ENCODE data around the gene ABCC9.
"Not testable (repeated sequence)": the region's sequence is repeated elsewhere in the genome, so short reads cannot be mapped to it uniquely, and the experiment has no call there.

ABCC9 gene

DNA sequence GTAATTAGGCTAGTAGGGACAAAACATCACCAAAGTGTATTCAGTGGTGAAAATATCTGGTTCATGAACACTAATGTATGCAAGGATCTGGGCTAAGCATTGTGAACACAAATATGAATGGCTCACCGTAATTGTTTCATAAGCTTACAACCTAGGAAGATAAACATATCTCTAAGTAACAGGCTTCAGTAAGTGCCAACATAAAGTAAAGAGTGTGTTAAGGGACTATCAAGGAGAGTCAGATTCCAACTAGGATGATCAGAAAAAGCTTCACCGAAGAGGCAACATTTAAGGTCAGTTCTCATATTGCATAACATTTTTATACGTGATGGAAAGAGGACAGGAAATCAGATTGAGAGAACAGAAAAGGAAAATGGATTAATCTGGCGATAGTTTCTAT, 29.4 kb downstream of the ABCC9 start:
- Mint-ChIP-seq H3K36me3 (ENCODE audit: low read depth) (no peaks in the 10 kb centered on the region), H3K4me3 (no peak overlapping the region), H3K9me3 (no peaks in the 10 kb centered on the region), H3K27ac (no peak overlapping the region), H3K27me3 (no peaks in the 10 kb centered on the region), H3K4me1 (ENCODE audit: low read depth) (peaks cover 2% of the 10 kb centered on the region)
- no peak for DNase-seq

DNA sequence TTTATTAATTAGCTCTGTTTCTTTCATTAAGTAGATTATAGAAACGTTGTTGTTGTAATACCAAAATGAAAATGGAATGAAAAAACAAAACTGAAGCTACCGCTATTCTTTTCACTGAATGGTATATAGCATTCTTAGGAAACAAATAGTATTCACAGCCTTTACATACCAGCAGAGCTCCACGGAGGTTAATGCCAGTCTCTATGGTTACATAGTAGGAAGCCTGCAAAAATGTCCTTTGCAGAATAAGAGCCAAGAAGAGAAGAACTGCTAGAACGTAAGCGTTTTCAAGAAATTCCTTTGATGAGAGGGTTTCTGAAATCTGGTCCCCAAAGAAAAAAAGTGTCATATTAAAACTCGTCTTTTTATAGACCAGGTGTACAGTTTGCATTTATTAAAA, 30.6 kb downstream of the ABCC9 start:
- no peaks in the 10 kb centered on the region for H3K36me3 Mint-ChIP-seq (ENCODE audit: low read depth)
- H3K4me3 Mint-ChIP-seq, result no peak overlapping the region
- H3K9me3 Mint-ChIP-seq, result no peaks in the 10 kb centered on the region
- H3K27me3 Mint-ChIP-seq, result no peaks in the 10 kb centered on the region
- H3K4me1 Mint-ChIP-seq (ENCODE audit: low read depth), result peaks cover 2% of the 10 kb centered on the region
- H3K27ac Mint-ChIP-seq, result no peak overlapping the region
- no peak for DNase-seq

GRCh38 chr12:21907948-21908837, 33.0 kb downstream of the ABCC9 start:
- Mint-ChIP-seq H3K4me3 (no peak overlapping the region), H3K4me1 (ENCODE audit: low read depth) (no peaks in the 10 kb centered on the region), H3K36me3 (ENCODE audit: low read depth) (no peaks in the 10 kb centered on the region), H3K27me3 (no peaks in the 10 kb centered on the region), H3K9me3 (peaks cover 2% of the 10 kb centered on the region), H3K27ac (no peak overlapping the region)
- DNase-seq, result no peak

DNA sequence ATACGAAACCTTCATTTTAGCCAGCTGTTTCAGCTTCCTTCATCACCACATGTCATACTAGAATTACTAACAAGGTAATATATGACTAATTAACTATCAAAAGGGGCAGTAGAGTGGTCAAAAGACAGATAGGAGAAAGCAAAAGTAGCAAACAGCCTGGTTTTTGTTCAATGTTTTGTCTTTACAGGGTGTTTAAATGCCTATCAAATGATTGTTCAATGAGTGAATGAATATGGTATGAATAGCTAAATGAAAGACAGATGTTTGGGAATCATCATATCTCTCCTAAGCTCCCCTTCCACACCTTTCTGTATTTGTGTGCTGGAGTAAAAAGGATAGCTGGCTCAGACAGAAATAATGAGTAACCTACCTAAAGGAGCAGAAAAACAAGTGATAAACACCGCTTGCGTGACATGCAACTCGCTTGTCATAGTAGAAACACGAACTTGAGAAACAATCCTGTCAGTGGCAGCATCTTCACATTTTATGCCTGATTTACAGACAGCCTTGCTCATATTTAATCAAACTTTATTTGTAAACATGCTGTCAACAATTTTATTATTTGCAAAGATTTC, 34.2 kb downstream of the ABCC9 start:
- H3K4me3 Mint-ChIP-seq, result no peak overlapping the region
- DNase-seq, result no peak
- H3K27me3 Mint-ChIP-seq, result no peaks in the 10 kb centered on the region
- H3K36me3 Mint-ChIP-seq (ENCODE audit: low read depth), result no peaks in the 10 kb centered on the region
- H3K9me3 Mint-ChIP-seq, result peaks cover 2% of the 10 kb centered on the region
- no peaks in the 10 kb centered on the region for H3K4me1 Mint-ChIP-seq (ENCODE audit: low read depth)
- no peak overlapping the region for H3K27ac Mint-ChIP-seq

DNA sequence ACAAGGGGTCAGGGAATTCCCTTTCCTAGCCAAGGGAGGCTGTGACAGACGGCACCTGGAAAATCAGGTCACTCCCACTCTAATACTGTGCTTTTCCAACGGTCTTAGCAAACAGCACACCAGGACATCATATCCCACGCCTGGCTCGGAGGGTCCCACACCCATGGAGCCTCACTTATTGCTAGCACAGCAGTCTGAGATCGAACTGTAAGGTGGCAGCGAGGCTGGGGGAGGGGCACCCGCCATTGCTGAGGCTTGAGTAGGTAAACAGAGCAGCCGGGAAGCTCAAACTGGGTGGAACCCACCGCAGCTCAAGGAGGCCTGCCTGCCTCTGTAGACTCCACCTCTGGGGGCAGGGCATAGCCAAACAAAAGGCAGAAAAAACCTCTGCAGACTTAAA, 41.7 kb downstream of the ABCC9 start:
- H3K4me3 Mint-ChIP-seq; H3K4me1 Mint-ChIP-seq (ENCODE audit: low read depth): not testable (repeated sequence)

DNA sequence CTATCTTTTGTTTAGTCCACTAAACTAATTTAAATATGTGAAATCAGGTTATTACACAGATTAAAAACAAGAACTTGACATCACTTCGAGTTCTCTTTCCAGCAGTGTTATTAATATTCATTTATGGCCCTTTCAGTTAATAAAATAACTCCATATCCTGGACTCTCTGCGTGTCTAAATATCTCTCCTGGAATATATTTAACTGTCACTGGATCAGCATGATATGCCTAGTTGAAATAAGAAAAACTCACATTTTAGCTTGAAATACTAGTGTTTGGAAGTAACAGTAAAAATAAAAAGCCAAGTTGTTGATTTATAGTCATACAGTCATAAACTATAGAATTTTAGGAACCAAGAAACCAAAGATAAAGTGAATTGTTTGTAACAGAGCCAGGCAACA, 45.6 kb downstream of the ABCC9 start:
- Mint-ChIP-seq H3K27ac (no peak overlapping the region), H3K36me3 (ENCODE audit: low read depth) (no peaks in the 10 kb centered on the region), H3K4me1 (ENCODE audit: low read depth) (no peaks in the 10 kb centered on the region), H3K9me3 (no peaks in the 10 kb centered on the region), H3K4me3 (no peak overlapping the region), H3K27me3 (peaks cover 7% of the 10 kb centered on the region)
- DNase-seq, result no peak

More for the DNA sequence above, 41.7 kb downstream of the ABCC9 start:
- not testable (repeated sequence) for DNase-seq; H3K27ac Mint-ChIP-seq; H3K9me3 Mint-ChIP-seq; H3K27me3 Mint-ChIP-seq; H3K36me3 Mint-ChIP-seq (ENCODE audit: low read depth)

DNA sequence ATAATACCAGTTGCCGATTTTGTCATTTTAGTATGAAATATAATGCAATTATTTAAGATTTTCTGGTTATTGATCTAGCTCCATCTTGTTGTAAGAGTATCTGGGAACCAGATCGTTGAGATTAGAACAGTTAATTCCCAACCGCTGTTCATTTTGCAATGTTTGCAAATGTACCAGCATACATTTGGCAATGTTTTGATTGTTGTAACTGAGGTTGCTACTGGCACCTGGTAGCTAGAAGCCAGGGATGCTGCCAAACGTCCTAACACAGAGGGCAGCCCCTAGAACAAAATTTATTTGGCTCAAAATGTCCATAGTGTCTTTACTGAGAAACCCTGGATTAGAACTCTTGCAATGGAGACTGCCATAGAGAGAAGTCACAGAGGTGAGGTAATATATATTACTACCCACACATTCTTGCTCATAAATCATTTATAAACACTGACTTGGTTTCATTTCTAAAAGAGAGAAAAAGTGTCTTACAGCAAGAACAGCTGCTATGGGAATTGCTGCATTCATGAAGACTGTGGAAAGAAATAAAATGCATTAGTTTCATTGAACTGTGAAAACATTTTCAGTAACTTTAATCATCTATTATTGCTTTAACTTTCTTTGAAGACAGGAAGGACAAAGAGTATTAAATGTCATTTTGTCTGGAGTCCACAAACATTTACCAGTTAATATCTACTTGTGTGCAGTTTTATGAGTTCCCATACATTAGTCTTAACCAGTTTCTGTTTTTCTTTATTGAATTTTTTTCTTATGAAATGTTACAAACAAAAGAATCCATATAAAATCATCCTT, 46.2 kb downstream of the ABCC9 start:
- peaks cover 7% of the 10 kb centered on the region for H3K27me3 Mint-ChIP-seq
- H3K36me3 Mint-ChIP-seq (ENCODE audit: low read depth), result no peaks in the 10 kb centered on the region
- H3K9me3 Mint-ChIP-seq, result no peaks in the 10 kb centered on the region
- no peaks in the 10 kb centered on the region for H3K4me1 Mint-ChIP-seq (ENCODE audit: low read depth)
- no peak overlapping the region for H3K27ac Mint-ChIP-seq
- no peak overlapping the region for H3K4me3 Mint-ChIP-seq
- no peak for DNase-seq

- Mint-ChIP-seq H3K27me3 (peaks cover 7% of the 10 kb centered on the region), H3K4me1 (ENCODE audit: low read depth) (no peaks in the 10 kb centered on the region), H3K27ac (no peak overlapping the region), H3K4me3 (no peak overlapping the region), H3K9me3 (no peaks in the 10 kb centered on the region), H3K36me3 (ENCODE audit: low read depth) (no peaks in the 10 kb centered on the region)
- no peak for DNase-seq
Observed at GRCh38 chr12:21893924-21894323, 47.3 kb downstream of the ABCC9 start.

- Mint-ChIP-seq H3K4me3 (no peak overlapping the region), H3K27me3 (peaks cover 7% of the 10 kb centered on the region), H3K36me3 (ENCODE audit: low read depth) (no peaks in the 10 kb centered on the region), H3K27ac (no peak overlapping the region), H3K4me1 (ENCODE audit: low read depth) (no peaks in the 10 kb centered on the region), H3K9me3 (no peaks in the 10 kb centered on the region)
- DNase-seq, result no peak
Observed at GRCh38 chr12:21892341-21892740, 48.9 kb downstream of the ABCC9 start.

GRCh38 chr12:21891751-21892217, 49.4 kb downstream of the ABCC9 start:
- Mint-ChIP-seq H3K27ac (no peak overlapping the region), H3K9me3 (no peaks in the 10 kb centered on the region), H3K36me3 (ENCODE audit: low read depth) (no peaks in the 10 kb centered on the region), H3K27me3 (peaks cover 7% of the 10 kb centered on the region), H3K4me1 (ENCODE audit: low read depth) (no peaks in the 10 kb centered on the region), H3K4me3 (no peak overlapping the region)
- no peak for DNase-seq

DNA sequence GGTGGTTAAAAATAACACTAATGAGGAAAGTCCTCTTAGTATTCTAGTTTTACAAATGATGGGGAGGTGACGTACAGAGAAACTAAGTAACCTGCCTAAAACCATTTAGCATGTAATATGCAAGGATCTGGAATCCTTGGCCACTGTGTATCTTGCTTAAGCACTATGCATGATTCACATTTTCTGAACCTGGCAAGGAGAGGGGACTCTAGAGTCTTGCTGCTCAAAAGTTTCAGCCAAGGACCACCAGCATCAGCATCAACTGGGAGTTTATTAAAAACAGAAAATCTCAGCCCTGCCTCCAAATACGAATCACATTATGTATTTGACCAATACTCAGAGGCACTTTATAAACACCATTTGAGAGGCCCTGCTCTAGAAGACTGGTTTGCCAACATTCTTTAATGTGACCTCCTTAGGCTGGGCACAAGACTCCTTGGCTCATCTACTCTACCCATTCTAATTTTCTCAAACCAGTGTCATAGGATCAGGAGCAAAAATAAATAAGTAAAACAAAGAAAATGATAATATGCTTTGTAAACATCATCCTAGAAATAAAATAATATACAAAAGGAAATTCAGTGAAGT, 52.9 kb downstream of the ABCC9 start:
- Mint-ChIP-seq H3K9me3 (no peaks in the 10 kb centered on the region), H3K27me3 (peaks cover 14% of the 10 kb centered on the region), H3K4me3 (no peak overlapping the region), H3K27ac (no peak overlapping the region), H3K4me1 (ENCODE audit: low read depth) (no peaks in the 10 kb centered on the region), H3K36me3 (ENCODE audit: low read depth) (no peaks in the 10 kb centered on the region)
- no peak for DNase-seq

- H3K27me3 Mint-ChIP-seq, result peaks cover 13% of the 10 kb centered on the region
Observed at GRCh38 chr12:21884936-21885335, 56.3 kb downstream of the ABCC9 start.

DNA sequence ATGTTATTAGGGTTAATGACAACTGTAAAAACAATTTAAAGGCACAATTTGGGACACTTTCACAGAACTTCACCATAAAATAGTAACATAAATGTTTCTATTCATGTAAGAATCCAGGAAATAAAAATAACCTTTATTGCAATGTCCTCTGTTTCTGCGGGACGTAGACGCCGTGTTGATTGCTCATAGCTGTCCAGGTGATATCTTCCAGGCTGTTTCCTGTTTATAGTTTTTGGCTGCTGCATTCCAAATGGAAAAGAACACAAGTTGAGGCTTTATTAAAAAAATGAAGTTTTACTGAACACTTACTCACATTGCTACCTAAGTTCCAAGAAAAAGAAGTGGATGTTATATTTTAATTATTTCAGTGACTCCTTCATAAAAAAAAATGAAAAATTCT, 58.6 kb downstream of the ABCC9 start:
- DNase-seq, result no peak
- peaks cover 13% of the 10 kb centered on the region for H3K27me3 Mint-ChIP-seq
- H3K4me1 Mint-ChIP-seq (ENCODE audit: low read depth), result no peaks in the 10 kb centered on the region
- no peak overlapping the region for H3K27ac Mint-ChIP-seq
- no peak overlapping the region for H3K4me3 Mint-ChIP-seq
- H3K9me3 Mint-ChIP-seq, result no peaks in the 10 kb centered on the region
- H3K36me3 Mint-ChIP-seq (ENCODE audit: low read depth), result no peaks in the 10 kb centered on the region

More at GRCh38 chr12:21884936-21885335, 56.3 kb downstream of the ABCC9 start:
- Mint-ChIP-seq H3K36me3 (ENCODE audit: low read depth) (no peaks in the 10 kb centered on the region), H3K27ac (no peak overlapping the region), H3K4me1 (ENCODE audit: low read depth) (no peaks in the 10 kb centered on the region), H3K4me3 (no peak overlapping the region), H3K9me3 (no peaks in the 10 kb centered on the region)
- no peak for DNase-seq

GRCh38 chr12:21881965-21882364, 59.3 kb downstream of the ABCC9 start:
- no peaks in the 10 kb centered on the region for H3K36me3 Mint-ChIP-seq (ENCODE audit: low read depth)
- H3K4me3 Mint-ChIP-seq, result no peak overlapping the region
- peaks cover 13% of the 10 kb centered on the region for H3K27me3 Mint-ChIP-seq
- H3K9me3 Mint-ChIP-seq, result no peaks in the 10 kb centered on the region
- DNase-seq, result no peak
- H3K27ac Mint-ChIP-seq, result no peak overlapping the region
- H3K4me1 Mint-ChIP-seq (ENCODE audit: low read depth), result no peaks in the 10 kb centered on the region

Measured in activated T-cell treated with anti-CD3 and anti-CD28 coated beads, Interleukin-2, amount 50 U/mL, for 24 hours (primary cell).